ENCODE results near the gene DTNB.

DNA sequence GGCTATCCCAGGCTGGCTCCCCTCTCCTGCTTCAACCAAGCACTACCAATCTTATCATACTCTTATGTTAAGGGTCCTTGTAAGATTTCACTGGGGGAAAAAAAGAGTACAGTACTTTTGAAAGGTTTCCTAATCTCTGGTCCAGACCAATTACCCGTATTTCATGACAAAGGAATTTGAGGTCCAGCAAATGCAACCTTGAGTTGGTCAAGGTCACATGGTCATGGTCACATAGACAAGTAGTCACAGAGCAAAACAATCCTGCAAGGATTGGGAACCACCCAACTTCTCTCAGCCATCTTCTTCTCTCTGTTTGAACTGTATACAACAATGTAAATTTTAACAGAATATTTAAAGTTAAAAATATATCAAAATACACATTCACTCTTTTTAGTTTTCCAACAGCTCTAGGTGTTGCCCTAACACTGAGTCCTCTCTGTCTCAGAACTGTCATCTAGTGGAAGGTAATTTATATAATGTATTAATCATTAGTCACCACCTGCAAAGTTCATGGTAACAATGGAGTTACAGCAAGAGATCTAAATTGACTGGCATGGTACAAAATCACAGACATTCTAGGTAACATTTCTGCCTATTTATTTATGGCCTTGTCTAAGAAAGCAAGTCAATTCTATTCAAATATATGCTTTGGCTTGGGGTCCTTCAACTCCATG is 21.5 kb downstream of the DTNB start:
- TF ChIP-seq GATA2 (IDR thresholded peaks at IDR 0.05; ENCODE audit: low read depth, low read length), result no peak
- no peak for TF ChIP-seq GATA3 (IDR thresholded peaks at IDR 0.05; ENCODE audit: low read depth, low read length)
